Superior temporal gyrus (tissue), 1 donor: ENCODE data around the gene C15orf62.
A peak's percentile ranks its signal among the peaks of the same experiment; 100 is the strongest.

Source experiments
- DNase-seq: peaks from one replicate; pipeline ENCODE4 v3.0.0-alpha.2; 2016; ENCODE audit errors: extremely low spot score

Gene C15orf62

GRCh38 chr15:40815042-40815698 lies 45.4 kb downstream of the C15orf62 start:
- peak; percentile 32 for DNase-seq

DNA sequence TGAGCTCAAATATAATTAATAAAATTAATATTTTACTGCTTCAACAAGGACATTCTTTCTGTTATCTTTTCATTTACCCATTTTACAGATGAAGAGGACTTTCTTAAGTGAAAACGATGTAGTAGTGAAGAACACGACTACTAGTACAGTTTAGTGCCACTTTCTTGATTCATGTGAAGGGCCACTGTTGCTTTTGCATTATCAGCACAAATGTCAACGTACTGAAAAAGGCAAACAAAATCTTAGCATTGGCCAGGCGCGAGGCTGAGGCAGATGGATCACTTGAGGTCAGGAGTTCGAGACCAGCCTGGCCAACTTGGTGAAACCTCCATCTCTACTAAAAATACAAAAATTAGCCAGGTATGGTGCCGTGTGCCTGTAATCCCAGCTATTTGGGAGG lies 49.3 kb downstream of the C15orf62 start:
- no peak for DNase-seq

DNA sequence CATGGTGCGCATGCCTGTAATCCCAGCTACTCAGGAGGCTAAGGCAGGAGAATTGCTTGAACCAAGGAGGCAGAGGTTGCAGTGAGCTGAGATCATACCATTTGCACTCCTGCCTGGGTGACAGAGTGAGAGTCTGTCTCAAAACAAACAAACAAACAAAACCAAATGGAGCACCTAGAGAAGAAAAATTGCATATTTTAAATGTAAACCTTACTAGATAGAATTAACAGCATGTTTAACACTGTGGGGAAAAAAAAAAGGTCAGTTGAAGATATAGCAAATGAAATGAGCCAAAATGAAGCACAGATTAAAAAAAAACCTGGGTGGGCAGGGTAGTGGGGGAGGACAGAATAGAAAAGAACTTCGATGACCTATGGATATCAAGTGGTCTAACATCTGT lies 51.4 kb downstream of the C15orf62 start:
- no peak for DNase-seq
